Activated B cell treated with CpG ODN at 0.5 μM for 24 hours (primary cell): Measurements from ENCODE around the gene PARP8. TPM values are rescaled to one million over a fixed set of nuclear protein-coding genes. Genes with fewer than 3 reads are reported as not detected.
"Not testable (repeated sequence)": the region's sequence is repeated elsewhere in the genome, so short reads cannot be mapped to it uniquely, and the experiment has no call there.

ENCODE experiments used
- ATAC-seq: fragments of 200-7000 bp; cut with Tn5 transposase; one replicate; pipeline ENCODE4 v1.10.0; 2021; ENCODE audit warnings: low read depth, mild to moderate bottlenecking, moderate library complexity
- CTCF ChIA-PET: fragments of 350-600 bp; sonication (Branson Sonifier 250); formaldehyde crosslinking; loops from one replicate; lab custom pipeline; 2021; ENCODE audit warnings: antibody characterized with exemption; lab: Charles Lee
- POLR2A ChIA-PET: fragments of 350-600 bp; sonication (Branson Sonifier 250); formaldehyde crosslinking; loops from one replicate; lab custom pipeline; 2021; ENCODE audit warnings: antibody characterized with exemption; lab: Charles Lee
- DNase-seq: peaks from one replicate; pipeline ENCODE4 v3.0.0; 2022
- H3K27ac Mint-ChIP-seq: one replicate; pipeline ENCODE4 v1.8.0; 2020; ENCODE audit warnings: mixed read lengths
- H3K27me3 Mint-ChIP-seq: one replicate; pipeline ENCODE4 v1.8.0; 2021; ENCODE audit warnings: mixed read lengths
- H3K36me3 Mint-ChIP-seq: one replicate; pipeline ENCODE4 v1.8.0; 2021; ENCODE audit warnings: low read depth, mixed read lengths
- H3K4me1 Mint-ChIP-seq: one replicate; pipeline ENCODE4 v1.8.0; 2021; ENCODE audit warnings: mixed read lengths
- H3K4me3 Mint-ChIP-seq: one replicate; pipeline ENCODE4 v1.8.0; 2020; ENCODE audit warnings: mild to moderate bottlenecking, mixed read lengths
- H3K9me3 Mint-ChIP-seq: one replicate; pipeline ENCODE4 v1.8.0; 2020; ENCODE audit warnings: mixed read lengths
- intact Hi-C: fragments of 100-400 bp; cut with micrococcal nuclease; formaldehyde crosslinking; loops from one replicate; pipeline ENCODE4 v1.15.1; 2024
- total RNA-seq: library from RNA; stranded (reverse); gene quantifications from 2 replicates; pipeline ENCODE4 v1.2.3, GENCODE V29; 2022
- TF ChIP-seq, protein P1 (sequence below): fragments of 200-600 bp; IDR thresholded peaks from one replicate; pipeline ENCODE4 v1.8.0; 2022; ENCODE audit warnings: antibody characterized with exemption, mild to moderate bottlenecking

Gene PARP8, protein sequence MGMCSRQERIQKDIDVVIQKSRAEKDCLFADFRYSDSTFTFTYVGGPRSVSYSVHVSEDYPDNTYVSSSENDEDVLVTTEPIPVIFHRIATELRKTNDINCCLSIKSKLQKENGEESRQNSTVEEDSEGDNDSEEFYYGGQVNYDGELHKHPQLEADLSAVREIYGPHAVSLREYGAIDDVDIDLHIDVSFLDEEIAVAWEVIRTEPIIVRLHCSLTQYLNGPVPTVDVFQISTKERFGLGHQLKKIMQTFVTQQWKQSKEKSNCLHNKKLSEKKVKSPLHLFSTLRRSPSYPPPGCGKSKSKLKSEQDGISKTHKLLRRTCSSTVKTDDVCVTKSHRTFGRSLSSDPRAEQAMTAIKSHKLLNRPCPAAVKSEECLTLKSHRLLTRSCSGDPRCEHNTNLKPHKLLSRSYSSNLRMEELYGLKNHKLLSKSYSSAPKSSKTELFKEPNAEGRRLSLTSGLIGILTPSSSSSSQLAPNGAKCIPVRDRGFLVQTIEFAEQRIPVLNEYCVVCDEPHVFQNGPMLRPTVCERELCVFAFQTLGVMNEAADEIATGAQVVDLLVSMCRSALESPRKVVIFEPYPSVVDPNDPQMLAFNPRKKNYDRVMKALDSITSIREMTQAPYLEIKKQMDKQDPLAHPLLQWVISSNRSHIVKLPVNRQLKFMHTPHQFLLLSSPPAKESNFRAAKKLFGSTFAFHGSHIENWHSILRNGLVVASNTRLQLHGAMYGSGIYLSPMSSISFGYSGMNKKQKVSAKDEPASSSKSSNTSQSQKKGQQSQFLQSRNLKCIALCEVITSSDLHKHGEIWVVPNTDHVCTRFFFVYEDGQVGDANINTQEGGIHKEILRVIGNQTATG
- total RNA-seq, result 39.3 and 56.0 TPM in 2 replicates

DNA sequence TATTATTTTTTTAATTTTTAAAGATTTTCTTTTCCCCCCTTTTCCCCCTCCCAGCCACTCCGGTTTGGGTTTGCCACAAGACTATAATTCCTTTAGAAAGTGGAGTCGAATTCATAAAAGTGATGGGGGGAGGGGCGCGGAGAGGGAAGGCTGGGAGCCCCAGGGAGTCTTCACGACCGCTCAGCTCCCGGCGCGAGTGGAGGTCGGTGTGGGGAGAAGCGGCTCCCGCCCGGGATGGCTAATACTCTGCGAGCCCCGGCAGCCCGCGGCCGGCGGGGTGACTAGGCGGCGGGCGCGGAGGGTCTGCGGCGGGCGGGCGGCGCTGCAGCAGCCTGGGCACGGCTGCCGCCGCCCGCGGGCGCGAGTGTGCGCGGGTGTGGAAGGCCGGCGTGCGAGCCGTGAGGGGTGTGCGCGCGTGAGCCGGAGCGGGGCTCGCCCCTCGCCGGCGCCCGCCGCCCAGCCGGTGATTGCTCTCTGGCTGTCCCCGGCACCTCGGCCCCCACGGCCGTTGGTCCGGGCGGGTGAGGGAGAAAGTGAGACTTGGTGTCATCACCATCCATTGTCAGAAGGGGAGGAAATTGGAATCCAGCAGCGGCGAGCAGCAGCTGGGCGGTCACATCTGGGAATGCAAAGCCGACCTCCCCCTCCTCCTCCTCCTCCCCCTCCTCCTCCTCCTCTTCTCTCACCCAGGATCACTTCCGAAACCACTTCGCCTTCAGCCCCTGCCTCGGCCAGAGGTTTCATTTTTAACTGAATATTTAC is at the start of gene PARP8:
PARP8 (plus strand) TSS at position 377 of the 762 bp plus-strand sequence. CDS start 459 bp downstream, outside the sequence.
- Mint-ChIP-seq H3K36me3 (peaks cover 16% of the 10 kb centered on the region), H3K27me3 (no peaks in the 10 kb centered on the region), H3K4me1 (peaks cover 40% of the 10 kb centered on the region), H3K27ac (peak within 1 kb of the TSS; percentile 100), H3K9me3 (no peaks in the 10 kb centered on the region), H3K4me3 (peak within 1 kb of the TSS; percentile 99)
- intact Hi-C loops, result loop anchor here (1.0 to 10.0 kb wide), 5 partner anchors 54 to 239 kb away; partner anchors contain the start of gene EMB
- ChIA-PET CTCF (no interaction called here), POLR2A (interaction anchor here (0.6 to 2.2 kb wide), 14 partner anchors 13 to 226 kb away, joined by 3 to 24 read pairs (median 4); partner anchors contain the start of gene EMB)
- ATAC-seq (peak; percentile 45), DNase-seq (peak; percentile 69)
- TF ChIP-seq, protein P1, sequence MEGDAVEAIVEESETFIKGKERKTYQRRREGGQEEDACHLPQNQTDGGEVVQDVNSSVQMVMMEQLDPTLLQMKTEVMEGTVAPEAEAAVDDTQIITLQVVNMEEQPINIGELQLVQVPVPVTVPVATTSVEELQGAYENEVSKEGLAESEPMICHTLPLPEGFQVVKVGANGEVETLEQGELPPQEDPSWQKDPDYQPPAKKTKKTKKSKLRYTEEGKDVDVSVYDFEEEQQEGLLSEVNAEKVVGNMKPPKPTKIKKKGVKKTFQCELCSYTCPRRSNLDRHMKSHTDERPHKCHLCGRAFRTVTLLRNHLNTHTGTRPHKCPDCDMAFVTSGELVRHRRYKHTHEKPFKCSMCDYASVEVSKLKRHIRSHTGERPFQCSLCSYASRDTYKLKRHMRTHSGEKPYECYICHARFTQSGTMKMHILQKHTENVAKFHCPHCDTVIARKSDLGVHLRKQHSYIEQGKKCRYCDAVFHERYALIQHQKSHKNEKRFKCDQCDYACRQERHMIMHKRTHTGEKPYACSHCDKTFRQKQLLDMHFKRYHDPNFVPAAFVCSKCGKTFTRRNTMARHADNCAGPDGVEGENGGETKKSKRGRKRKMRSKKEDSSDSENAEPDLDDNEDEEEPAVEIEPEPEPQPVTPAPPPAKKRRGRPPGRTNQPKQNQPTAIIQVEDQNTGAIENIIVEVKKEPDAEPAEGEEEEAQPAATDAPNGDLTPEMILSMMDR, result no peak

DNA sequence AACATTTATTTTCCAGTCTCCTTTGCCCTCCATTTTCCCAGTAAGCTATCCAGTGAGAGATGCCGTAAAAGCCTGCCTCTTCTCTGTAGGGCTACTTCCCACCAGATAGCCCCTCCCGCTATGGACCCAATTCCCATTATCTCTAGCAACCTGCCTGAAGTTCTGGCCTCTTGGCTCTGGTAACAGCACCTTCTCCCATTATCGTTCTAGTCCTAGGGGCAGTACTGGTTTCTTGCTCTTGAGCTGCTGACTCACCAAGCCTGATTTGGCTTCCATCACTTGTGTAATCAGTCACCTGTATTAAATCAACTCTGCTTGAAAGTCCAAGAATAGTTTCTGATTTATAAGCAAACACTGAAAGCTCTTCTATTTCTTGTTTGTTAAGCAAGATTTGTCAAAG is 42.8 kb upstream of the PARP8 start:
- Mint-ChIP-seq H3K27me3 (no peaks in the 10 kb centered on the region), H3K9me3 (no peaks in the 10 kb centered on the region), H3K4me1 (no peaks in the 10 kb centered on the region), H3K27ac (no peak overlapping the region), H3K36me3 (no peaks in the 10 kb centered on the region), H3K4me3 (no peak overlapping the region)
- TF ChIP-seq, protein P1, result no peak
- ATAC-seq, result no peak
- POLR2A ChIA-PET, result no interaction called here
- CTCF ChIA-PET, result no interaction called here
- DNase-seq, result no peak
- intact Hi-C loops, result no loop called here

DNA sequence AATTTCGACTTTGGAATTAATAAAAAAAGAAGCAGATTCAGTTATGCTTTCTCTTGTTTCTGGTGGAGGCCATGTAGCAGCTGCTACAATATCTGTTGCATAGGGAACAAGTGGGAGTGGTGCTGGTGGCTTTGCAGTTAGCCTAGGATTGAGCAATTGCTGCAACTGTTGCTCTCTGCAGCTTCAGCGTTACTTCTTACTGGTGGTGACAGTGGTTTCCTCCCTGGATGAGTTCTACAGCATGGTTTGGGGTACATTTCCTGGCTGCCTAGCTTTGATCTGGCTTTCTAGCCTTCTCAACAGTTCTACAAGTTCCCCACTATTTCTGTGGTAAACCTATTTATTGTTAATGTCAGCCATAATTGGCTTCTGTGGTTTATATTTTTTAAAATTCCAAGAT is 31.6 kb upstream of the PARP8 start:
- ATAC-seq, H3K9me3 Mint-ChIP-seq, H3K27ac Mint-ChIP-seq, H3K4me1 Mint-ChIP-seq, POLR2A ChIA-PET, intact Hi-C loops, H3K36me3 Mint-ChIP-seq, CTCF ChIA-PET, H3K4me3 Mint-ChIP-seq, DNase-seq, H3K27me3 Mint-ChIP-seq: not testable (repeated sequence)

DNA sequence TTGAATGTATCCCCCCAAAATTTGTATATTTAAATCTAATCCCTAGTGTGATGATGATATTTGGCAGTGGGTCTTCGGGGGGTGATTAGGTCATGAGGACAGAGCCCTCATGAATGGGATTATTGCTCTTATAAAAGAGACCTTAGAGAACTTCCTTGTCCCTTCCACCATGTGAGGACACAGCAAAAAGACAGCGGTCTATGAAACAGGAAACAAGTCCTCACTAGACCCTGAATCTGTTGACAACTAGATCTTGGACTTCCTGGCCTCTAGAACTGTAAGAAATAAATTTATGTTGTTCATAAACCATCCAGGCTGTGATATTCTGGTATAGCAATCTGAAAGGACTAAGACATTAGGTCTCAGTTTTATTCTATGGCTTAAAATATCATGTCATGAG is 28.9 kb upstream of the PARP8 start:
- ATAC-seq, H3K27me3 Mint-ChIP-seq, H3K9me3 Mint-ChIP-seq, H3K27ac Mint-ChIP-seq, H3K36me3 Mint-ChIP-seq, intact Hi-C loops, DNase-seq, H3K4me1 Mint-ChIP-seq, CTCF ChIA-PET, H3K4me3 Mint-ChIP-seq, POLR2A ChIA-PET: not testable (repeated sequence)

DNA sequence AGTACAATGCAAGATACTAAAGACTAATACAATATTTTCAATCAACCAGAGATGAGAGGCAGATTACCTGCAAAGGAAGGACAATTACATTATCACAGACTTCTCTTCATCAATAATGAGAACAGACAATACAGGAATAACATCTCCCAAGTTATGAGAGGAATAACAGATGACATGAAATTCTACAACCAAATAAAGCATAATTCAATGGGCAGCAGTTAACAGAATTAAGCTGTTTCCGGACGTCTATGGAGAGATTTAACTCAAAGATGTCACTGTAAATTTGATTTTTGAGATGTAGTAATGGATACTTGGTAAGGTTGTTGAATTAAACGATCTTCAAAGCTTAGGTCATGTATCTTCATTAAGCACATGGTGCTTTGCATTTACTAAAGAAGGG is 19.8 kb upstream of the PARP8 start:
- ChIA-PET CTCF (no interaction called here), POLR2A (no interaction called here)
- TF ChIP-seq, protein P1, result no peak
- DNase-seq, result no peak
- Mint-ChIP-seq H3K36me3 (no peaks in the 10 kb centered on the region), H3K9me3 (no peaks in the 10 kb centered on the region), H3K4me1 (no peaks in the 10 kb centered on the region), H3K4me3 (no peak overlapping the region), H3K27ac (no peak overlapping the region), H3K27me3 (no peaks in the 10 kb centered on the region)
- intact Hi-C loops, result no loop called here
- ATAC-seq, result no peak
